GM18861 (cell line): ENCODE measurements around the gene RSRC1.

ENCODE experiments used
- ATAC-seq: cut with Tn5 transposase; IDR thresholded peaks from one replicate; pipeline ENCODE4 v1.9.1; 2021; ENCODE audit not compliant: unreplicated experiment

Gene RSRC1

DNA sequence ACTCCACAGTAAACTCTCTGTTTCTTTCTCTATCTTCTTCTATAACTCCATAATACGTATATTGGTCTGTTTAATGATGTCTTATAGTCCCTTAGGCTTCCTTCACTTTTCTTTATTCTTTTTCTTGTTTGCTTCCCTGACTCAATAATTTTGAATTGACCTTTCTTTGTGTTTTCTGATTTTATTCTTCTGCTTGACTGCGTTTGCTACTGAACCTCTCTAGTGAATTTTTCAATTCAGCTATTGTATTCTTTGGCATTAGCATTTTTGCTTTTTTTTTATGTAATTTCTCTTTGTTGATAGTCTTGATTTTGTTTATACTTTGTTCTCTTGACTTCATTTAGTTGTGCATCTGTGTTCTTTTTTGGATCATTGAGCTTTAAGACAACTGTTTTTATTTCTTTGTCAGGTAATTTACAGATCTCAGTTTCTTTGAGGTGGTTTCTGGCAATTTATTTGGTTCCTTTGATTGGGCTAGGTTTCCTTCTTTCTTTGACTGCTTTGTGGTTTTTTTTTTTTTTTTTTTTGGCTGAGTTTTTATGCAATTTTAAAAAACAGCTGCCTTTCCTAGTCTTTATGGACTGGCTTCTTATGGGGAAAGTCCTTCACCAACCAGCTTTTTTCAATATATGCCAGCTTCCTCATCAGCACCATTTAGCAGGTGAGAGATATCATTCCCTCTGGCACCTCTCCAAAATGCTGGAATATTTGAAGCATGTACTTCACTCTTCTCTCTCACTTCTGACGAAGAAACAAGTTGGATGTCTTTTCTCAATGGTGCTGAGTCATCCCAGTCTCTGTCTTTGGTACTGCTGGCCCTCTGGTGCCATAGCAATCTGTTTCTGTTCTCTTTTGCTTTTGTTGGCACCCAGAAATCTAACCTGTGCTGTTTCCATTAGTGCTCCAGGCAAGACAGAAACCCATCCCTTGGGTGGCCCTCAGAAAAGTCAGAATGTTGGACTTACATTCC is 17.6 kb downstream of the RSRC1 start:
- no peak for ATAC-seq

DNA sequence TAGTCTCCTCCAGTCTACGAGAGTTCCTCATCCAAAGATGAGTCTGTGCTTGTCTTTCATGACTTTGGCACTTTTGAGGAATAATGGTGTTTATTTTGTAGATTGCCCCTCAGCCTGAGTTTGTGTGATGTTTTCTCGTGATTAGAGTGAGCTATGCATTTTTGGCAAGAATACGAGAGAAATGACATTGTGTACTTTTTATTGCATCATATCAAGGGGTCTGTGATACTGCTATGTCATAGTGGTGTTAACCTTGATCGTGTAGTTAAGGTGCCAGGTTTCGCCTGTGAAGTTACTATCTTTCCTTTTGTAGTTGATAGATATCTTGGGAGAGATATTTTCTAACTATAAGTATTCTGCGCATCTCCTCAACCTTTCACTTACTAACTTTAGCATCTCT is 18.9 kb downstream of the RSRC1 start:
- ATAC-seq = no peak

DNA sequence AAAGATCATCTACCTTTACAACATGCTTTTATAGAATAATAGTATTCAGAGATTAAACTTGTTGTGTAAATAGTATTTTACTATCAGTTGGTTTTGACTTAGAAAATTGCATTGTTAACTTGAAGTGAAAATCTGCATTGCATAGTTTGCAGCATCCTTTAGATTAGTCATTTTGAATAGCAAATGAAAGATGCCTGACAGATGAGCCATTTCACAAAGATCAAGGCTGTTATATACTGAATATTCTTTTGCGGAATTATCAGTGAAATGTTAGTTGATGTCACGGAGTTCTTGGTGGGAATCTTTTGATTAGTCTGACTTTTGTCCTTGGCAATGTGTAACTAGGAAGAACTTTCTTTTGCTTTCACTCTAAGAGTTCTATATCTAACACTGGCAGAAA is 24.5 kb downstream of the RSRC1 start:
- no peak for ATAC-seq

DNA sequence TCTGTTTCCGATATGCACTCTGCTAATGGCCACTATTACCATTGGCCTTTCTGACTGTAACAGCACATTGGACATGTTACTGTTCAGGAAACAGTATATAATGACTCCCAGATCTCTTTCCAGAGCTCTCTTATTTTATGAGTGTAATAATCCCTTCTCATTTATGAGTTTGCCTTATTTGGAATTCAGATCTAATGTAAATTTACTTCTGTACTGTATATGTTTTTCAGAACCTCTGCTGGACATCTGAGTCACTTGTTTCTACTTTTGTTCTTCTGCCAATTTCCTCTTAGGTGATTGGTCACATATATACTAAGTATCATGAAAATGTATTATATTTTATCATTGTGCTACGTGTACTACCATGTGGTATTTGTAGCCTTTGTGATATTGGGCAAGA is 30.5 kb downstream of the RSRC1 start:
- ATAC-seq = no peak

DNA sequence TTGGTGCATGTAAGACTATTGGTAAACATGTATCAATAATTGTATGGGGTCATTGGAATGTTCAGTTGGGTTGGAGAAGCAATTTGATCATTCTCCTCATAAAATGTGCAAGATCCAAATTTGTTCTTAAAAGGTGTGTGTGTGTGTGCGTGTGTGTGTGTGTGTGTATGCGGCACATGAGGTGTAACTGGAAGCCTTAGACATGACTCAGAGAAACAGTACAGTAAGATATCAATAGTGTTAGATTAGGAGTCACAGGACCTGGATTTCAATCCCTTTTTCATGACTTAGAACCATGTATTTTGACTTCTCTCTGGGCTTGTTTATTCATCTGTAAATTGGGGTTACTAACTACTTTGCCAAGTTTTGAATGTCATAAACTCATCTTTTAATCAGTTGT is 38.3 kb downstream of the RSRC1 start:
- ATAC-seq = no peak

DNA sequence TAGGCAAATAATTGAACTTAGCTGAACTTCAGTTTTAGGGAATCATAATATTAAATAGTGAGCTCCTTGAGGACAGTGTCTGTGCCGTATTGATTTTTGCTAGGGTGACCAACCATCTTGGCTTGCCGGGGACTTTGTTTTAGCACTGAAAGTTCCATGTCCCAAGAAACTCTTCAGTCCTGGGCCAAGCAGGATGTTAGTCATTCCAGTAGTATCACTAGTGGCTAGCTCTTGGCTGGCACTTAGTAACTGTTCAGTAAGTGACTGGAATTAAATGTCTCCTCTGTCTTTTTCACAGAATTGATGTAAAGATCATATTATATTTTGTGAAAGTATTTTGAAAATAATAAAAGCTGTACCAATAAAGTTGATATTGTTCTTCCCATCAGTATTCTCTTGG is 42.3 kb downstream of the RSRC1 start:
- ATAC-seq = peak; percentile 80

DNA sequence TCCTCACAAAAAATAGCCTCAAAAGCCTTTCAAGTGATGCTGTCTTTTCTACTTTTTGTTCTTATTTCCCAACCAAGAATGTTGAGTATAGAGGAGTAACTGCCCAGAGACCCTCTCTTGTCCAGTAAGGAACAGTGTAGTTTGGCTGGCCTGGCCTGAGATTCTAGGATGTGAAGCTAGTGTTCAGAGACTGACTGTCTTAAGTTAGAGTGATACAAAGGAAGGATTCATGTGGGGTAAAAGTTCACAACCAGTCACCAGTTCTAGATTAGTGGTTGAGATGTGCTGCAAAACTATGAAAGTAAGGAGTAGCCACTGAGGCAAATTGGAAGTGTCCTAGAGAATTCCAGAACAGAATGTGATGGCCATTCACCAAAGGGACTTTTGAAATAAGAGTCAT is 49.1 kb downstream of the RSRC1 start:
- no peak for ATAC-seq

DNA sequence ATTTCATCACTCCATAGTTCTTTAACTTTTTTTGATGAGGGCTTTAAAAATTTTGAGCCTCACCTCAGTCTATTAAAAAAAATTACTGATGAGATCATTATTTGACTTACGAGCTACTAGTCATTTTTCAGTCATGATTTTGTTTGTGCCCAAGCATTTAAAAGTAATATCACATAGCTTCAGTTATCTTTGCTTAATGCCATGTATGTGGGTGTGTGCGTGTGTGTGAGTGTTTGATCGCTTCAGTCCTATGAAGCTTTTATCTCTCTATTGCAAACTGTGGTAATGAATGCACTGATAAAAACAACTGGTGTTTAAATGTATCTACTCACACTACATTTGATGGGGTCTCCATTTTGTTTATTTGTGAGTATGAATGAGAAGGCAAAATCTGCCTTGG is 49.8 kb downstream of the RSRC1 start:
- ATAC-seq = no peak

DNA sequence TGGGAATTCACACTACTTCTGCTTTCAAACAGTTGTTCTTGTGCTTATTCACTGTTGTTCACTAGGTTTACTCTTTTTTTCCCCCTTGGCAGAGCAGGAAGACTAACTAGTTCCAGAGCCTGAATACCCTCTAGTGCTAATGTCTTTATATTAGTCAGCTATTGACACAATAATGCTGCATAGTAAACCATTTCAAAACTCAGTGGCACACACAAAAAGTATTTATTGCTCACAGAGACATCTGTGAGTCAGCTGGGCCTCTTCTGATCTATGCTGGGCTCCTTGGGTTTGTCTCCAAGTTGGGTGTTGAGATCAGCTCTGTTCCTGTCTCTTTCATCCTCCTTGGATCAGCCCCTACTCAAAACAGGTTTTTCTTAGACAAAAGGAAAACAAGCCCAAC is 51.1 kb downstream of the RSRC1 start:
- ATAC-seq = no peak

DNA sequence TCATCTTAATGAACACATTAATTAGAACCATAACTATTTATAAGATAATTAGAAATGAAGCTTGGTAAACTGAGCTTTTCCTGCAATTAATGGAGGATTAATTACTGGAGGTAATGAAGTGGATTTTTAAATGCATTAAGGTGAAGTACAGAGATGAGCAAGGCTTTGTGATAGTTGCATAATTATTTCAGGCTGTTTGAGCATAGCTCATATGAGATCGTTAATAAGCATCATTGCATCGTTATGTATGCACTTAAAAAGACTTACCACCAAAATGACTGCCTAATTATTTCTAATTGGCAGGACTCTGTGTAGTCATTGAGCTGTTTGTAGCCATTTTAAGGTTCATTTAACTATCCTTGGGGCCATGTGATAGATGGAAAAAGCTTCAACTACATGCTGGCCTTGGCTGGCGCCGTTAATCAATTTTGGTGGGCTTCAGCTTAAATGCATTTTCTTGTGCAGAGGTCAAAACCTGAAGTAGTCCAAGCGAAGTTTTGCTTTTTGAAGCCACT is 55.3 kb downstream of the RSRC1 start:
- no peak for ATAC-seq

DNA sequence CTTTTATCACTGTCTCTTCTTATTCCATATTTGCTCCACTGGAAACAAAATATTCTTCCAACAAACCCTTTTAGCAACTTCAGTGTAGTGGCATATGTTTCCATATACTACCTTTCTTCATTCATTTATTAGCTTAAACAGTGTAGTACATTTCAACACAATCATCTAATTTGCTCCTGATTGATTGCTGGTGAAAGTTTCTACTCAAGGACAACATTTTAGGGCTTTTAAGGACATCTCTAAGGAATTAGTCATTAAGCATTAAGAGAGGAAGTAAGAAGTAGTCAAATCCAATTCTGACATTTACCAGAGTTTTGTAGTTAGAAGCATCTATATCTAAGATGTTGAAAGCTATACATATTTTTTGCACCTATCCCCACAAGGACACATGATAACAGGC is 55.8 kb downstream of the RSRC1 start:
- no peak for ATAC-seq

DNA sequence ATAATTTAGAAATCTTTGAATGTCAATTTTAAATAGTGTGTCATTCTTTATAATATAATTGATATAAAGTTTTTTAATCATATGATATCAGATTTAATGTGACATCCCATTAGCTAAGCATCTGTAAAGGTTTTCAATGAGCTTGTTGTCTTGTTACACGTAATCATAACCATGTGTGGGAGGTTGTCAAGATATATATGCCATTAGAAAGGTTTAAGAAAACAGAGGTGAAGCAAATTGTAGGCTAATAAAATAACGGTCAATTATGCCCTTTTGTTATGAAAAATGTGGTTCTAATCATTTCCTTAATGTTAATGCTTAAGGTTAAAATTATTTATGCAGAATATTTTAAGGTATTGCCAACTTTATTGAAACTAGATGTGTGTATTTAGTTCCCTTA is 56.3 kb downstream of the RSRC1 start:
- ATAC-seq = no peak

DNA sequence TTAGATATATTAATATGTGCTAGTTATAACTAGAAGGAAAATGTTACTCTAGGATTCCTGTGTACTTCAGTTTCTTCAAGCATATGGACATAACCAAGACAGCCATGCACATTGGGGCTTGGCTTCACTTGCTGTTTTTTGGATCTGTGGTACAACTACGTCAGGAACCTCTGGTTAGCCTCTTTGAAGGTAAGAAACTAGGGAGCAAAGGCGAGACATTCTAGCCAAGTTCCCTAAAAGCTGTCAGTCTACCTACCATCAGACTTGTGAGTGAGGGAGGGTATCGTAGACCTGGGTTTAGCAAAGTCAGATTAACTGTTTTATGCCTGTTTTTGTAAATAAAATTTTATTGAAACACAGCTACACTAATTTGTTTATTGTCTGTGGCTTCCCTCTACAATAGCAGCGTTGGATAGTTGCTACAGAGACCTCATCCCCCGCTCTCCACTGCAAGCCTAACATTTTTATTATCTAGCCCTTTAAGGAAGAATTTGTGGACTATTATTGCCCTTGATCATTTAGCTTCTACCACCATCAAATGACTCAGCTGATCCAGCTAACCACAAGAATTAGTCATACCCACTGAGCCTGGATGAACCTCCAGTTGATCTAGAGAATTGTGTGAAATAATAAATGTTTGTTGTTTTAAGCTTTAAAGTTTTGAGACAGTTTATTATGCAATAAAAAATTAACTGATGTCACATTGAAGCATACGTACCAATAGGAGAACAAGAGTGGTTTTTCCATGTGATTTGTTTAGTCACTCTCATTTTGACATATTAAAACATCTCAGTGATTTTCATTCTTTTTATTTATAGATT is 58.1 kb downstream of the RSRC1 start:
- no peak for ATAC-seq

DNA sequence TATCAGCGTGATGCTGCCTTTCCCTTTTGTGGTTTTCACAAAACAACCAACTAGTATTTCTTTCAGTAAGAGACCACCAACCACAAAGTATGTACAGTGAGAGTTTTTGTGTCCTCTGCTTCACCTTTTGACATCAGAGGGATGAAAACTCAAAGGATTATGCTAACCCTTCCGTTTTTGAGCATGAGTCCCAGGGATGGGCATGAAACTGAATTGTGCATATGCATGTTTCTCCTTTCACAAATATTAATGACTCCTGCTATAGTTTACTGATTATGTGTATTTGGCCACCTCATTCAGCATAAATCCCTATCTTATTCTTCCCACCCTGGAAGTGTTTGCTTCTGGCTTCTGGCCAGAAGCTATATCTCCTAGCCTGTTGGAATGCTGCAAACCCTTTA is 59.2 kb downstream of the RSRC1 start:
- no peak for ATAC-seq

DNA sequence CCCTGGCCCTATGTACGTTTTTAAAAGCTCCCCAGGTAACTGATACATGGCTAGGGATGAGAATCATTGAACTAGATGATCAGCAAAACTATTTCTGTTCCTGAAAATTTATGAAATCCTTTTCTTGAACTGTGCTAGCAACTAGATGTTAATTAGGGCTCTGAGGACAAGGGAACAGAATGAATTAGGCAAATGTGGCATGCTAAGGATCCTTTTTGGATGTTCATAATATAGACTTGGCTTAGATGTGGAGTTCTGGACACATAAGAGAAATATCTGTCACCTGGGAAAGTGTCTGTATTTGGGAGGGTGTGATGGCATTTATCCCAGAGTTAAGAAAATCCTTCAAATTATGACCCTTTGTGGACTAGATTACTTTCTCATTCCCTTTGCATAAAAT is 71.2 kb downstream of the RSRC1 start:
- ATAC-seq = no peak

DNA sequence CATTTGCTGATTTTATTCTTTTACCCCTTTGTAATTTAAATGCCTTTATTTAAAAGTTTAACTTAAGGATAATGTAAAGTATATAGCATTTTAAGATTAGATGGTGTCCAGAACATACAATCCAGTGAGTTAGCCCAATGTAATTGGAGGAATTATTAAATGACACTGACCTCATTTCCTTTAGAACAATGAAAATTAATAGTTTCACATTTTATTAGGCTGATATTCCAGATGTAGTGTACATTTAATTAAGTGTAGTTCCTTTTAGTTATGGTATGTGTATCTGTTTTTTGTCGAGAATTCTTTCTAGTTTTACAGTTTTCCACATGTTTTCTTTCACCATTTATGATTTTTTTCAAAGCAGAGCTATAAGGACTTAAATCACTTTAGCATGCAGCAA is 75.8 kb downstream of the RSRC1 start:
- no peak for ATAC-seq

DNA sequence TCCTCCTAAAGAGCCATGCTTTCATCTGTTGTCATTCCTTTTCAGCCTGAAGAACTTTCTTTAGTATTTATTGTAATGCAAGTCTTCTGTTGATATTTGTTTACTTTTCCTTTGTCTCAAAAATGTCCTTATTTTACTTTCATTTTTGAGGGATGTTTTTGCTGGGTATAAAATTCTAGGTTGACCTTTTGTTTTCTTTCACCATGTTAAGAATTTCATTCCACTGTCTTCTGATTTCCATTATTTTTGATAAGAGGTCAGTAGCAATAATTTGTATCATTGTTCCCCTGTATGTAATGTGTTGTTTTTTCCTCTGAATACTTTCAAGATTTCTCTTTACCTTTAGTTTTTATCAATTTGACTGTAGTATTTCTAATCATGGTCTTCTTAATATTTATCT is 91.1 kb downstream of the RSRC1 start:
- ATAC-seq = no peak

DNA sequence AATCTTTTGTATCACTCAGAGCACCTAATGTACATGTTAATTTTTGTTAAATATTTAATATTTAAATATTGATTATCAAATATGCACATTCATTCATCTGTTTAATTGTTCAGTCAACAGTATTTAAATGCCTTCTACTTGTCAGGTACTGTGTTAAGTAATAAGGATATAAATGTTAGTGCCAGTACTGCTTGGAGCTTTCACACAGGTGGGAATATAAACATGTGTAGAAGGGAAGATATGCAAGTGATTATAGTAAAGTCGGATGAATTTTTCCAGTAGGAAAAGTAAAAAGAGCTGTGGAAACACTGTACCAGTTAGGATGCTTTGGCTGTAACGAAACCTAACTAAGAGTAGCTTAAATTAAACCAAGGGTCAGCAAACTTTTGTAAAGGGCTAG is 95.4 kb downstream of the RSRC1 start:
- ATAC-seq = no peak

DNA sequence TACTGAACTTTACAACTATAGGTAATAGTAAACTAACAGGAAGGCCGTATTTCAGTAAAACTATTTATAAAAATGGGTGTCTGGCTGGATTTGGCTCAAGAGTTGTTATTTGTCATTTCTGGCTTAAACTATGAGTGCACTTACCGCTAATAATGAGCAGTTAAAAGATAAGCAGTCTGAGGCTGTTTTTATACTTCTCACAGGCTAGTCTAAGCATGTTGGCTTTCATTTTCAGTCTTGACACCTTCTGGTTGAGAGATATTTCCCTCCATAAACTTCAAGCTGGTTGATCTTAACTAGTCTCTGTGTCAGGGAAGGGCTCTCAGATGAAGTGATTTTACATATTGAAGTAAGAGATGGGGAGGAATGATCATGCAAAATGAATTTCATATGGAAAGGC is 96.1 kb downstream of the RSRC1 start:
- no peak for ATAC-seq

DNA sequence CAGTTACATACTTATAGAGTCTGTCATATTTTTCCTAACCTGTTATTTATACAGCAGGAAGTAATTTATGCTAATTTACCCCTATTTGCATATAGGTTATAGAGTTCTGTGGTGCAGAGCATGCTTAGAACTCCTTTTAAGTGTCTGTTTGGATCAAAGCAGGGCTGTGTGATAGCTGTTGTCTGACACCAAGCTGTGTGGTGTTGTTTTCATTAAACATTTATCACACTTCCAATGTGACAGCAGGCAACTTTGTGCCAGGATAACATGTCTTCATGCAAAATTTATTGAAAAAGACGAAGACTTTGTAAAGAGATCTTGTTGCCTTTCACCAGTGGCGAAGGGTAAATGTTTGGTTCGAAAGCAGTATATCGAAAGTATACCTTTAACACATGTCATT is 100.2 kb downstream of the RSRC1 start:
- no peak for ATAC-seq

DNA sequence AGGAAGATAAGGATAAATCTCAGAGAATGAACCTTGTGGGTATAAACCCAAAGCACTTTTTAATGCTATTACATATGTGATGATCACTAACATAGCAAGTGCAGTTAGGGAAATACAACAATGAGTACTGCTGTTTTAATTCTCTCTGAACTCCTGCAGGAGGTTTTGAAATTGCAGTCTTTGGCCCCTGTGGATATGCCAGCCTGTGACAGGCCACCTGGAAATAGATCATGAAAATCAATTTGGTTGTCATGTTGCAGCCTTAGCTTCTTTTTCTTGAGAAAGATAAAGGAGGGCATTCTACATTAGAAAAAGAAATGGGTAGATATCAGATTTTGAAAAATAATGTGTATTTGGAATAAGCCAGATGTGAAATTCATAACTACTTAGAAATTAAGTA is 103.6 kb downstream of the RSRC1 start:
- ATAC-seq = no peak

DNA sequence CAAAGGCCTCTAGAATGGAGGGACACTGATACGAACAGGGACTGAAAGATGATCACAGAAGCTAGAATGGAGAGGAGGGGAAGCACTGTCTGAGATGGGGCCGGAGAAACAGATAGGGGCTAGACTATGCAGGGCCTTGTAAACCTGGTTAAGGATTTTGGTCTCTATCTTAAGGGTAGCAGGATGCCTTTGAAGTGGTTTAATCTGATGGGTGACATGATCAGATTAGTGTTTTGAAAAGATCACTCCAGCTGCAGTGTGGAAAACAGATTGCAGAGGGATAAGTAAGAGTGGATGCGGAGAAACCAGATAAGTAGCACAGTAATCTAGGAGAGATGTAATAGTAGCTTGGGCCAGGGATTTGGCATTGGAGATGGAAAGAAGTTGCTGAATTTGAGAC is 108.1 kb downstream of the RSRC1 start:
- no peak for ATAC-seq
